Measurements from ENCODE around the gene LMAN1L. TPM values are rescaled to one million over a fixed set of nuclear protein-coding genes. Genes with fewer than 3 reads are reported as not detected.

Gene LMAN1L
- 0.23 TPM in 1 of 2 replicates, not detected in the other for total RNA-seq (2022)
- percentile 10 among the genes with signal in this experiment for Bru-seq, nascent RNA
- percentile 42 among the genes with signal in this experiment for BruChase-seq, experiment 1, labeled RNA remaining after a 6-hour chase
- percentile 24 among the genes with signal in this experiment for BruChase-seq, experiment 2, labeled RNA remaining after a 2-hour chase
- long read RNA-seq = 0 reads

DNA sequence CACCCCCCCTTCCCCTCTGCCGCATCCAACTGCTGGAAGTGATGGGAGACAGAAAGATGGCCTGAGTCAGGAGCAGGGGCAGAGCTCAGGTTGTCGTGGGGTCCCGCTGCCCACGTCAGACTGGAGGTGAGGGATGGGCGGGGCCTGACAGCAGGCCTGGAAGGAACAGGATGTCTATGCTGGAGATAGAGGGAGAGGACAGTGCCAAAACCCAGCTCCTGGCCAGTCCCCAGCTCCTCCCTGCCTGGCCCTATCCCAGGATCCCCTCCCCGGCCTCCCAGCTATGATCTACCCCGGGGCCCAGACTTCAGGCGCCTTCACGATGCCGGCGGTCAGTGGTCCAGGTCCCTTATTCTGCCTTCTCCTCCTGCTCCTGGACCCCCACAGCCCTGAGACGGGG is at the start of gene LMAN1L:
TSS of gene LMAN1L (plus strand) at position 303 of the 400 bp plus-strand sequence. CDS start at position 323, 20 bp downstream.
- Mint-ChIP-seq H3K27ac (ENCODE audit: low read depth, unreplicated experiment) (no peak within 1 kb of the TSS), H3K36me3 (ENCODE audit: insufficient read depth, unreplicated experiment) (no peaks in the 10 kb centered on the region), H3K4me1 (ENCODE audit: insufficient read depth, unreplicated experiment) (peaks cover 52% of the 10 kb centered on the region), H3K4me3 (ENCODE audit: unreplicated experiment) (no peak within 1 kb of the TSS), H3K9me3 (ENCODE audit: unreplicated experiment) (no peaks in the 10 kb centered on the region), H3K27me3 (ENCODE audit: insufficient read depth, unreplicated experiment) (no peaks in the 10 kb centered on the region)
- POLR2A ChIA-PET = no interaction called here
- CTCF ChIA-PET = interaction anchor here (0.8 kb wide), 1 partner anchor 41 kb away, joined by 3 read pairs; no protein-coding TSS in a partner anchor
- no peak for TF ChIP-seq CTCF (IDR thresholded peaks at IDR 0.05; ENCODE audit: unreplicated experiment)
- no peak for DNase-seq (ENCODE audit: unreplicated experiment)
- BruUV-seq (replicated peaks) = no TSS peak
- intact Hi-C loops (cut with micrococcal nuclease) = no loop called here

- peak; percentile 44 for DNase-seq (ENCODE audit: unreplicated experiment)
- no peaks in the 10 kb centered on the region for H3K4me1 Mint-ChIP-seq (ENCODE audit: insufficient read depth, unreplicated experiment)
- ChIA-PET CTCF (interaction anchor here (0.5 to 26.4 kb wide), 5 partner anchors 11 to 603 kb away, joined by 3 to 632 read pairs (median 3); partner anchors contain the start of gene CSK), POLR2A (interaction anchor here (0.7 to 1.4 kb wide), 3 partner anchors 28 to 217 kb away, joined by 3 read pairs; no protein-coding TSS in a partner anchor)
- BruUV-seq (replicated peaks) = no TSS peak
- H3K27me3 Mint-ChIP-seq (ENCODE audit: insufficient read depth, unreplicated experiment) = no peaks in the 10 kb centered on the region
- H3K36me3 Mint-ChIP-seq (ENCODE audit: insufficient read depth, unreplicated experiment) = no peaks in the 10 kb centered on the region
- no peak overlapping the region for H3K4me3 Mint-ChIP-seq (ENCODE audit: unreplicated experiment)
- intact Hi-C loops (cut with micrococcal nuclease) = loop anchor here (10.0 kb wide), 1 partner anchor 299 kb away; the partner anchor contains the start of gene UBL7
- TF ChIP-seq CTCF (IDR thresholded peaks at IDR 0.05; ENCODE audit: unreplicated experiment) = no peak
- no peak overlapping the region for H3K27ac Mint-ChIP-seq (ENCODE audit: low read depth, unreplicated experiment)
- no peaks in the 10 kb centered on the region for H3K9me3 Mint-ChIP-seq (ENCODE audit: unreplicated experiment)
Observed at GRCh38 chr15:74763416-74763815, 49.2 kb upstream of the LMAN1L start.

GRCh38 chr15:74767167-74768098 is 45.2 kb upstream of the LMAN1L start:
- no TSS peak for BruUV-seq (replicated peaks)
- no peak overlapping the region for H3K27ac Mint-ChIP-seq (ENCODE audit: low read depth, unreplicated experiment)

More at GRCh38 chr15:74767167-74768098, 45.2 kb upstream of the LMAN1L start:
- POLR2A ChIA-PET = interaction anchor here (2.2 kb wide), 1 partner anchor 133 kb away, joined by 6 read pairs; no protein-coding TSS in a partner anchor
- Mint-ChIP-seq H3K4me1 (ENCODE audit: insufficient read depth, unreplicated experiment) (peaks cover 6% of the 10 kb centered on the region), H3K4me3 (ENCODE audit: unreplicated experiment) (no peak overlapping the region), H3K9me3 (ENCODE audit: unreplicated experiment) (no peaks in the 10 kb centered on the region), H3K36me3 (ENCODE audit: insufficient read depth, unreplicated experiment) (peaks cover 4% of the 10 kb centered on the region), H3K27me3 (ENCODE audit: insufficient read depth, unreplicated experiment) (no peaks in the 10 kb centered on the region)
- intact Hi-C loops (cut with micrococcal nuclease) = loop anchor here (5.0 to 10.0 kb wide), 2 partner anchors 303 to 395 kb away; partner anchors contain the start of gene UBL7
- no peak for TF ChIP-seq CTCF (IDR thresholded peaks at IDR 0.05; ENCODE audit: unreplicated experiment)
- CTCF ChIA-PET = interaction anchor here (0.6 to 26.4 kb wide), 12 partner anchors 12 to 393 kb away, joined by 3 to 632 read pairs (median 8); no protein-coding TSS in a partner anchor
- no peak for DNase-seq (ENCODE audit: unreplicated experiment)

Measured in MCF 10A (cell line).